ENCODE measurements around the gene TSKS.

The TSKS gene

GRCh38 chr19:49763230-49763629 is at the start of gene TSKS:
Gene TSKS (minus strand): TSS chr19:49763306. CDS start chr19:49763247, 59 bp downstream.
- TF ChIP-seq, protein P1, sequence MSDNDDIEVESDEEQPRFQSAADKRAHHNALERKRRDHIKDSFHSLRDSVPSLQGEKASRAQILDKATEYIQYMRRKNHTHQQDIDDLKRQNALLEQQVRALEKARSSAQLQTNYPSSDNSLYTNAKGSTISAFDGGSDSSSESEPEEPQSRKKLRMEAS (IDR thresholded peaks at IDR 0.05) = no peak
- TF ChIP-seq TAF1 (IDR thresholded peaks at IDR 0.05; ENCODE audit: low read depth) (no peak), ZBTB7A (IDR thresholded peaks at IDR 0.05; ENCODE audit: low read depth) (no peak), NFIC (IDR thresholded peaks at IDR 0.05) (no peak), RAD21 (IDR thresholded peaks at IDR 0.05; ENCODE audit: low read depth) (no peak), TEAD4 (IDR thresholded peaks at IDR 0.05) (no peak), FOXM1 (IDR thresholded peaks at IDR 0.05; ENCODE audit: borderline replicate concordance, low read depth) (no peak), CREB1 (IDR thresholded peaks at IDR 0.05; ENCODE audit: low read depth) (no peak), EP300 (IDR thresholded peaks at IDR 0.05; ENCODE audit: borderline replicate concordance) (no peak), EGR1 (IDR thresholded peaks at IDR 0.05) (no peak), CEBPB (IDR thresholded peaks at IDR 0.05) (no peak), TCF12 (IDR thresholded peaks at IDR 0.05; ENCODE audit: low read depth) (no peak), YY1 (IDR thresholded peaks at IDR 0.05; ENCODE audit: low read depth) (no peak)
- TF ChIP-seq, protein P2, sequence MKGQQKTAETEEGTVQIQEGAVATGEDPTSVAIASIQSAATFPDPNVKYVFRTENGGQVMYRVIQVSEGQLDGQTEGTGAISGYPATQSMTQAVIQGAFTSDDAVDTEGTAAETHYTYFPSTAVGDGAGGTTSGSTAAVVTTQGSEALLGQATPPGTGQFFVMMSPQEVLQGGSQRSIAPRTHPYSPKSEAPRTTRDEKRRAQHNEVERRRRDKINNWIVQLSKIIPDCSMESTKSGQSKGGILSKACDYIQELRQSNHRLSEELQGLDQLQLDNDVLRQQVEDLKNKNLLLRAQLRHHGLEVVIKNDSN (IDR thresholded peaks at IDR 0.05) = no peak
- TF ChIP-seq, protein P3, sequence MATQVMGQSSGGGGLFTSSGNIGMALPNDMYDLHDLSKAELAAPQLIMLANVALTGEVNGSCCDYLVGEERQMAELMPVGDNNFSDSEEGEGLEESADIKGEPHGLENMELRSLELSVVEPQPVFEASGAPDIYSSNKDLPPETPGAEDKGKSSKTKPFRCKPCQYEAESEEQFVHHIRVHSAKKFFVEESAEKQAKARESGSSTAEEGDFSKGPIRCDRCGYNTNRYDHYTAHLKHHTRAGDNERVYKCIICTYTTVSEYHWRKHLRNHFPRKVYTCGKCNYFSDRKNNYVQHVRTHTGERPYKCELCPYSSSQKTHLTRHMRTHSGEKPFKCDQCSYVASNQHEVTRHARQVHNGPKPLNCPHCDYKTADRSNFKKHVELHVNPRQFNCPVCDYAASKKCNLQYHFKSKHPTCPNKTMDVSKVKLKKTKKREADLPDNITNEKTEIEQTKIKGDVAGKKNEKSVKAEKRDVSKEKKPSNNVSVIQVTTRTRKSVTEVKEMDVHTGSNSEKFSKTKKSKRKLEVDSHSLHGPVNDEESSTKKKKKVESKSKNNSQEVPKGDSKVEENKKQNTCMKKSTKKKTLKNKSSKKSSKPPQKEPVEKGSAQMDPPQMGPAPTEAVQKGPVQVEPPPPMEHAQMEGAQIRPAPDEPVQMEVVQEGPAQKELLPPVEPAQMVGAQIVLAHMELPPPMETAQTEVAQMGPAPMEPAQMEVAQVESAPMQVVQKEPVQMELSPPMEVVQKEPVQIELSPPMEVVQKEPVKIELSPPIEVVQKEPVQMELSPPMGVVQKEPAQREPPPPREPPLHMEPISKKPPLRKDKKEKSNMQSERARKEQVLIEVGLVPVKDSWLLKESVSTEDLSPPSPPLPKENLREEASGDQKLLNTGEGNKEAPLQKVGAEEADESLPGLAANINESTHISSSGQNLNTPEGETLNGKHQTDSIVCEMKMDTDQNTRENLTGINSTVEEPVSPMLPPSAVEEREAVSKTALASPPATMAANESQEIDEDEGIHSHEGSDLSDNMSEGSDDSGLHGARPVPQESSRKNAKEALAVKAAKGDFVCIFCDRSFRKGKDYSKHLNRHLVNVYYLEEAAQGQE (IDR thresholded peaks at IDR 0.05; ENCODE audit: low read depth) = no peak

- no peak for TF ChIP-seq NFIC (IDR thresholded peaks at IDR 0.05)
- no peak for TF ChIP-seq TCF12 (IDR thresholded peaks at IDR 0.05; ENCODE audit: low read depth)
- TF ChIP-seq ZBTB7A (IDR thresholded peaks at IDR 0.05; ENCODE audit: low read depth) = no peak
- TF ChIP-seq RAD21 (IDR thresholded peaks at IDR 0.05; ENCODE audit: low read depth) = no peak
- TF ChIP-seq YY1 (IDR thresholded peaks at IDR 0.05; ENCODE audit: low read depth) = no peak
- TF ChIP-seq, protein P3 (IDR thresholded peaks at IDR 0.05; ENCODE audit: low read depth) = no peak
- TF ChIP-seq TAF1 (IDR thresholded peaks at IDR 0.05; ENCODE audit: low read depth) = no peak
- no peak for TF ChIP-seq CREB1 (IDR thresholded peaks at IDR 0.05; ENCODE audit: low read depth)
- no peak for TF ChIP-seq TEAD4 (IDR thresholded peaks at IDR 0.05)
- TF ChIP-seq EP300 (IDR thresholded peaks at IDR 0.05; ENCODE audit: borderline replicate concordance) = no peak
- TF ChIP-seq, protein P1 (IDR thresholded peaks at IDR 0.05) = no peak
- no peak for TF ChIP-seq FOXM1 (IDR thresholded peaks at IDR 0.05; ENCODE audit: borderline replicate concordance, low read depth)
- TF ChIP-seq, protein P2 (IDR thresholded peaks at IDR 0.05) = no peak
- no peak for TF ChIP-seq CEBPB (IDR thresholded peaks at IDR 0.05)
- no peak for TF ChIP-seq EGR1 (IDR thresholded peaks at IDR 0.05)
These were observed 49.4 kb upstream of the TSKS start for GRCh38 chr19:49812452-49812996.

- no peak for TF ChIP-seq CREB1 (IDR thresholded peaks at IDR 0.05; ENCODE audit: low read depth)
- TF ChIP-seq YY1 (IDR thresholded peaks at IDR 0.05; ENCODE audit: low read depth) = no peak
- no peak for TF ChIP-seq ZBTB7A (IDR thresholded peaks at IDR 0.05; ENCODE audit: low read depth)
- no peak for TF ChIP-seq TAF1 (IDR thresholded peaks at IDR 0.05; ENCODE audit: low read depth)
- TF ChIP-seq RAD21 (IDR thresholded peaks at IDR 0.05; ENCODE audit: low read depth) = no peak
- TF ChIP-seq EGR1 (IDR thresholded peaks at IDR 0.05) = no peak
- TF ChIP-seq, protein P3 (IDR thresholded peaks at IDR 0.05; ENCODE audit: low read depth) = no peak
These were observed 48.2 kb upstream of the TSKS start for GRCh38 chr19:49811328-49811727.

GRCh38 chr19:49809941-49810389 is 46.9 kb upstream of the TSKS start:
- TF ChIP-seq, protein P2 (IDR thresholded peaks at IDR 0.05) = no peak
- TF ChIP-seq CEBPB (IDR thresholded peaks at IDR 0.05) (no peak), TAF1 (IDR thresholded peaks at IDR 0.05; ENCODE audit: low read depth) (no peak), EP300 (IDR thresholded peaks at IDR 0.05; ENCODE audit: borderline replicate concordance) (no peak), CREB1 (IDR thresholded peaks at IDR 0.05; ENCODE audit: low read depth) (no peak), EGR1 (IDR thresholded peaks at IDR 0.05) (no peak), YY1 (IDR thresholded peaks at IDR 0.05; ENCODE audit: low read depth) (no peak), NFIC (IDR thresholded peaks at IDR 0.05) (no peak), RAD21 (IDR thresholded peaks at IDR 0.05; ENCODE audit: low read depth) (no peak), TEAD4 (IDR thresholded peaks at IDR 0.05) (no peak), TCF12 (IDR thresholded peaks at IDR 0.05; ENCODE audit: low read depth) (no peak), ZBTB7A (IDR thresholded peaks at IDR 0.05; ENCODE audit: low read depth) (no peak)
- TF ChIP-seq, protein P1 (IDR thresholded peaks at IDR 0.05) = no peak
